GM19328 (cell line): Measurements from ENCODE around the gene LRRC15.

Experiments
- ATAC-seq: cut with Tn5 transposase; IDR thresholded peaks from one replicate; pipeline ENCODE4 v1.9.1; 2021; ENCODE audit warnings: mild to moderate bottlenecking, moderate library complexity; ENCODE audit not compliant: unreplicated experiment

LRRC15 gene

GRCh38 chr3:194320744-194321243 lies 48.7 kb downstream of the LRRC15 start:
- no peak for ATAC-seq

- ATAC-seq, result no peak
Observed at GRCh38 chr3:194320100-194320499, 49.4 kb downstream of the LRRC15 start.

- ATAC-seq, result no peak
Observed at GRCh38 chr3:194318511-194319161, 50.9 kb downstream of the LRRC15 start.

GRCh38 chr3:194316918-194317317 lies 52.6 kb downstream of the LRRC15 start:
- no peak for ATAC-seq

DNA sequence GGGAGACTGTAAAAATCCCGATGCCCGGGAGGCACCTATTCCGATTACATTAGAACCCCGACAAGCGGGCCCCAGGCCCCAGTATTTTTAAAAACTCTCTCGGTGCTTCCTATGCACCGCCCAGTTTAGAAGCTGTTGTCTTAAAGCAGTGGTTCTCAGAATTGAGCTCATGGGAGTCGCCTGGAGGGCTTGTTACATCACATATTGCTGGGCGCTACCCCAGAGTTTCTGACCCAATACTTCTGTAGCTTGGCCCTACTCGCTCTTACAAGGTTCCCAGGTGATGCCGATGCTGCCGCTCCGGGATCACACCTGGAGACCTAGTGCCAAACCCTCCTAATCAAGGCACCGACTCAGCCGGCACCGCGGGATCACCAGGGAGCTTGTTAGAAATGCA lies 53.6 kb downstream of the LRRC15 start:
- no peak for ATAC-seq

GRCh38 chr3:194315088-194315964 lies 54.2 kb downstream of the LRRC15 start:
- ATAC-seq, result peak; percentile 91

DNA sequence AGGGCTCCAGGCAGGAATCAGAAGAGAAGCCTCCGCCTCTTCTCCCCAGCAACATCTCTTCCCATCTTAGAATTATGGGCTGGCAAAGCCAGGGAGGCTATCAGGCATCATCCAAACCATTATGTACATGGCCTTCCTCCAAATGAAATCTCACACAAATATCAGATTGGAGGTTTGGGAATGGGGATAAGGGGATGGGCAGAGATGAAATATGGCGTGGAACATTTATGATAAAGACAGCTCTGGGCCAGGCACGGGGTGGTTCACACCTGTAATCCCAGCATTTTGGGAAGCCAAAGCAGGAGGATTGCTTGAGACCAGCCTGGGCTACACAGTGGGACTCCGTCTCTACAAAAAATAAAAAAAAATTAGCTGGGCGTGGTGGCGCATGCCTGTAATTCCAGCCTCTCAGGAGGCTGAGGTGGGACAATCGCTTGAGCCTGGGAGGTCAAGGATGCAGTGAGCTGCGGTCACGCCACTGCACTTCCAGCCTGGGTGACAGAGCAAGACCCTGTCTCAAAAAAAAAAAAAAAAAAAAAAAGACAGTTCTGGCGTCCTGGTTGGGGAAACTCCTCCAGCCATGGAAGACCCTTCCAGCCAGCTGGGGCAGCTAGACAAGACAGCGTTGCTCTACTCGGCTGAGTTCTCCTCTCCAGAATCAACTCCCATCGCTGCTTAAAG lies 55.0 kb downstream of the LRRC15 start:
- ATAC-seq, result no peak

GRCh38 chr3:194313560-194314387 lies 55.8 kb downstream of the LRRC15 start:
- no peak for ATAC-seq

GRCh38 chr3:194312743-194313281 lies 56.7 kb downstream of the LRRC15 start:
- ATAC-seq, result no peak

GRCh38 chr3:194312186-194312742 lies 57.3 kb downstream of the LRRC15 start:
- ATAC-seq, result no peak

GRCh38 chr3:194311000-194311399 lies 58.5 kb downstream of the LRRC15 start:
- ATAC-seq, result no peak

DNA sequence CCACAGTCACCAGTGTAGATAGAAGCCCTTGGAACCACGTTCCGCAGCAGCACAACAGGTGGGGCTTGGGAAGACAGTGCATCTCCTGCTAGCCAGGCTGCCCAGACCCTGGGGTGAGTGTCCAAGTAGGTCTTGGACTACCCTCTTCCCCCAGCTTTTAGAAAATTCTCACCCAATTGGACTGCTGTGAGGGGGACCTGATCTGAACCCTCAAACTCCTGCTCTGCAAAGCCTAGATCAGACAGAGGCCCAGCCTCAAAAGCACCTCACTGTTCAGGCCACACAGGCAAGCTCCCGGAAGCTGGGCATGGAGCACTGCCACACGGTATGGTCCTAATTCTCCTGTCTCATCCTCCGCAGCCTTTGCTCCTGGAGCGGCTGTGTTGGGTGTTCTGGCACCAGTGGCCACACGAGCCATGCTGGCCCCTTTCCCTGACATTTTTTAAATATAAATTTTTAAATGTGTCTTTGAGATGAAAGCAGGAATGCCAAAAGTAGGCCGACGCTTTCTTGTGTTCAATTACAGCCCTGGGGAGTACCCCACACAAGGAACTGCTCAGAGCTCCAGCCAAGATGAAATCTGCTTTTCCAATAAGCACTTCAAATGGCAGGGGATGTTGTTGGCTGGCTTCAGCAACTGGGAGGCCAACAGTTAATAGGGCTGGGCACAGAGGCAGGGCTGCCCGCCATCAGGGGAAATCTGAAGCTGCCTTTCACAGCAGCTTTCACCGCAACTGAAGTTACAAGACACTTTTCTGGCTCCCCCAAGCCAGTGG lies 59.3 kb downstream of the LRRC15 start:
- ATAC-seq, result no peak

- ATAC-seq, result no peak
Observed at GRCh38 chr3:194308601-194309449, 60.7 kb downstream of the LRRC15 start.

DNA sequence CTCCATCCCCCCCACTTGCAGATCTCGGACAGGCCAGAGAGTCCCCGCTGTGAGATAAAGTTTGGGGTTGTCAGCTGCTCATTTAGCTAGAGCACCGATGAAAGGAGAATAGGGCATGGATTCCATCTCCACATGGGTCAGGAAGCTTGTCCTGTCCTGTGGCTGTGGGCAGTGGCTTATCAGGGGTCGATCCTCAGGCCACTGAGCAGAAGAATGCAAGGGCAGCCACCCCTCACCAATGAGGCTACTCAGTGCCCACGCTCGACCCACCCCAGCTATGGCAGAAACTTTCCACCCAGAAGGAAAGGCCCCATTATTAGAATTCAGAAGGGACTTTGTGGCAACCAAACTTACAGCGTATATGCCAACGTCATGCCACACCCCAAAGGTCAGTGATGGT lies 61.7 kb downstream of the LRRC15 start:
- ATAC-seq, result no peak

DNA sequence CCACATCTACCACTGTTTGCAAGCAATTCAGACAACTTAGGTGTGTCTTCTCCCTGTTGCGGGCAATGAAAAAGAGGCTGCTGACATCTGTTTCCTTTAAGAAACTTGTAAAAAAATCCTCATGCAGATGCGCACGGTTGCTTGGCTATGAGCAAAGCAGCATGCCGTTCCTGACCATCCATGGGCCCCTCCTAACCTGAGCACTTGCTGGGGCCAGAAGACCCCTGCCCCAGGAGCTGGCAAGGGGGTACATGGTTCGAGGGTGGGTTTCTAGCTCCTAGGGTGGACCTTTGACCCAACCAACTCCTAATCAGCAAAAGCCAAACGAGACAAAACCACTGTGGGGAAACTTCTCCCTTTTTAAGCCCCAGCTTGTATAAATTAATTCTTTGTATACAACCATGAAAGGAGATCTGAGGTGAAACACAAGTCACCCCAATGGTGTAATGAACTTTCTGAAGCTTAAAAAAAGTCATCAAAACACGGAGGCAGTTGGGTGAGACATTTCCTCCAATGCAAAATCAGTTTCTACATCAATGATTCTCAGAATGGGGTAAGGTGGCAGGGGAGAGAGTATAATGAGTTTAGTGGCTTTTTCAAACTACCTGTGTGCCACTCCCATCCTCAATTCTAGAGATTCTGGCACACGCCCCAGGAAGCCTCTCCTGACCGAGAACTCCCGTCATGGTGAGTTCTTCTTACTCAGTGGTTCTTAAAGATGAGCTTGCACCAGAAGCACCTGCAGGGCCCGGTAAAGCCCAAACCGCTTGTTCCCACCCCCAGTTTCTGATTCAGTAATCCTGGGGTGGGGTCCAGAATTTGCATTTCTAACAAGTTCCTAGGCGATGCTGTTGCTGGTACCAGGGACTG lies 62.5 kb downstream of the LRRC15 start:
- peak; percentile 48 for ATAC-seq

DNA sequence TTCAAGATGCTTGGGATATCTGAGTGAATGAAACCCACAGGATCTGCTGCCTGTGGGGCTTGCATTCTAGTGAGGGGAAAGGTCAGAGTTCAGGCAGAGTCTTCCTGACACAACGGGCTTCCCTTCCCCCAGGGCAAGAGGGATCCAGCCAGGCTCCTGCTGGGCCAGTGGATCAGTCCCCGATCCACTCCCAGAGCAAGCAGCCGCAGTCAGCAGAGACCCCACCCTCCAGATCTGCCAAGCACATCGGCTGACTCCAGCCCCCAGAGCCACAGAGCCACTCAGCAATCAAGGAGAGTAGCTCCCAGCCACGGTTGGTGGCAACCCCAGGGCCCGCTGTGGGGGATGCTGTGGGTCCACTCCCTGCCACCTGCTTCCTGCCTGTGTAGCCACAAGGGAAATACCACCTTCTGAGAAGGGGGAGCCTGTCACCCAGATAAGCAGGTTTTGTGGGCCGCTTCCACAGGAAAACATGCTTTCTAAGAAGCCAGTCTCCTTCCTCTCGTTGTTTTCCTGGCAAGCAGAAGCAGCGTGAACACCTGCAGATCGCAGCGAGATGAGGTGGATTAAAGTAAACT lies 63.3 kb downstream of the LRRC15 start:
- no peak for ATAC-seq
